SJCRH30 (cell line): ENCODE measurements around the gene MRPL18. TPM values are rescaled to one million over a fixed set of nuclear protein-coding genes. Genes with fewer than 3 reads are reported as not detected.
A peak's percentile ranks its signal among the peaks of the same experiment; 100 is the strongest.
"Not testable (repeated sequence)": the region's sequence is repeated elsewhere in the genome, so short reads cannot be mapped to it uniquely, and the experiment has no call there.

Experiments used
- DNase-seq, 2 experiments: peaks; one replicate each; pipeline ENCODE4 v3.0.0-alpha.2; 2015 to 2020
- H3K27ac ChIP-seq: fragments of 250-450 bp; sonication (Bioruptor Pico); 2 replicates; pipeline ENCODE4 v1.5.1; 2020; ENCODE audit warnings: mild to moderate bottlenecking, moderate library complexity
- H3K27me3 ChIP-seq: fragments of 250-450 bp; sonication (Bioruptor Pico); 2 replicates; pipeline ENCODE4 v1.5.1; 2020; ENCODE audit warnings: mild to moderate bottlenecking, moderate library complexity
- H3K36me3 ChIP-seq: fragments of 250-450 bp; sonication (Bioruptor Pico); 2 replicates; pipeline ENCODE4 v1.5.1; 2020; ENCODE audit warnings: mild to moderate bottlenecking, moderate library complexity
- H3K4me1 ChIP-seq: fragments of 250-450 bp; sonication (Bioruptor Pico); 2 replicates; pipeline ENCODE4 v1.5.1; 2020; ENCODE audit warnings: mild to moderate bottlenecking, moderate library complexity
- H3K4me3 ChIP-seq: fragments of 250-450 bp; sonication (Bioruptor Pico); 2 replicates; pipeline ENCODE4 v1.5.1; 2020; ENCODE audit warnings: mild to moderate bottlenecking, moderate library complexity
- H3K9me3 ChIP-seq: fragments of 250-450 bp; sonication (Bioruptor Pico); replicated peaks from 2 replicates; pipeline ENCODE4 v1.5.1; 2020; ENCODE audit warnings: mild to moderate bottlenecking, moderate library complexity
- total RNA-seq: library from RNA; depleted of rRNA; stranded (reverse); fragments of >200 nt; shearing (Covaris generic); gene quantifications from 2 replicates; pipeline ENCODE4 v1.2.3, GENCODE V29; 2014; rRNA removed

The MRPL18 gene
- total RNA-seq, result 136 and 137 TPM in 2 replicates

DNA sequence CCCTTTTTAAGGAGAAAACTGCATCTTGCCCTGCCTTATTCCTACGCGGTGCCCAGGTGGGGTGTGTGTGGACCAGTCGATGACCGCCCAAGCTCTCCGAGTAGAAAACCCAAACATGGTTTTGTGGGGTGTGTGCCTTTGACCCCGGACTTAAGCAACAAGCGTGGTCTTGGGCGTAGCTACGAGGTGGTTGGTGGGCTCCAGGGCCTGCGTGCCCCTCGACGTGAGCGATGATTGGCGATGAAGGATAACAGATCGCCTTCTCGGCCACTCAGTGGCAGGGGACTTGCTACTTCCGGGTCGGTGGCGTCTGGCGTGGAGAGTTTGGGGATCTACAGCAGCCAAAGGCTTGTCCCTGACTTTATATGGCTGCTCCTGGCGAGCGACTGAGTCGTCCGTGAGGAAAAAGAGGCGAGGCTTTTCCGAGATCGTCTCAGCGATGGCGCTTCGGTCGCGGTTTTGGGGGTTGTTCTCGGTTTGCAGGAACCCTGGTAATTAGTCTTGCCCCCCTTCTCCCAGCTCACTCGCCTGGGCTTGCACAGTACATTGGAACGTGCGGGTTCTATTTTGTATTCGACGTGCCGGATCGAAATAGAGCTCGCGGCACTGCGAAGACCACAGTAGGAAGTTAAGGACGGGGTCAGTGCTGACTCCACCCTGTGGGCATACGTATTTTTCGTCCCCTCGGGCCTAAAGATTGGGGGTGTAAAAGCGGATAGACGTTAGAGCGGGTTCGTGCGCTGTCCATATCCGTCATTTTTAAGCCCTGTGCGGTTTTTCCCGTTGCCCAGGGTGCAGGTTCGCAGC, at the start of gene MRPL18:
Gene MRPL18, plus strand, starts transcription at position 319 of the 807 bp plus-strand sequence. Its CDS starts 121 bp downstream, at position 440.
- Histone ChIP-seq H3K36me3 (peaks cover 46% of the 10 kb centered on the region), H3K27ac (peak within 1 kb of the TSS; percentile 77), H3K4me3 (peak within 1 kb of the TSS; percentile 83), H3K27me3 (no peaks in the 10 kb centered on the region), H3K4me1 (peaks cover 14% of the 10 kb centered on the region), H3K9me3 (no peaks in the 10 kb centered on the region)
- peak; percentile 97 to 99 for DNase-seq

- DNase-seq, result no peak
- H3K27ac ChIP-seq, result no peak overlapping the region
Observed at GRCh38 chr6:159742165-159742564, 48.1 kb upstream of the MRPL18 start.

GRCh38 chr6:159745081-159745480, 45.2 kb upstream of the MRPL18 start:
- DNase-seq, result no peak
- Histone ChIP-seq H3K9me3 (no peaks in the 10 kb centered on the region), H3K27ac (no peak overlapping the region), H3K36me3 (peaks cover 93% of the 10 kb centered on the region), H3K27me3 (no peaks in the 10 kb centered on the region), H3K4me1 (no peaks in the 10 kb centered on the region), H3K4me3 (no peak overlapping the region)

More at GRCh38 chr6:159742165-159742564, 48.1 kb upstream of the MRPL18 start:
- H3K27me3 ChIP-seq, result no peaks in the 10 kb centered on the region
- H3K9me3 ChIP-seq, result no peaks in the 10 kb centered on the region
- H3K4me1 ChIP-seq, result no peaks in the 10 kb centered on the region
- H3K36me3 ChIP-seq, result peaks cover 92% of the 10 kb centered on the region
- no peak overlapping the region for H3K4me3 ChIP-seq

DNA sequence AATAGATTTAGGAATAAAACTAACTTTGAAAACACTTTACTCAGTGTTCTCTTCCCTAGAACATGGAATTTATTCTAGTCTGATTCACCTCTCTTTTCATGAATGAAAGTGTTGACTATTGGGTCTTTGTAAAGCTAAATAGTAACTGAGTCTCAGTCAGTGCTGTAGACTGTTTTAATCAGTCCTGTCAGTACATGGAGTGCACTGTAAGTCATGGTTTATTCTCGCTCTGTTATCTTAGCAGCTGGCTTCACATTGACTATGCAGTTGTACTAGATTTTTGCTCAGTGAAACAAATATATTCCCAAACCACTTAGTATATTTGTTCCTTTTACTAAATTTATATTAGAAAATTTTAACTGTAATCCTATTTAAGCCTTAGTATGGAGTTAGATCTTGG, 43.5 kb upstream of the MRPL18 start:
- Histone ChIP-seq H3K4me1 (no peaks in the 10 kb centered on the region), H3K27me3 (no peaks in the 10 kb centered on the region), H3K36me3 (peaks cover 86% of the 10 kb centered on the region), H3K9me3 (no peaks in the 10 kb centered on the region), H3K27ac (no peak overlapping the region), H3K4me3 (no peak overlapping the region)
- no peak for DNase-seq

DNA sequence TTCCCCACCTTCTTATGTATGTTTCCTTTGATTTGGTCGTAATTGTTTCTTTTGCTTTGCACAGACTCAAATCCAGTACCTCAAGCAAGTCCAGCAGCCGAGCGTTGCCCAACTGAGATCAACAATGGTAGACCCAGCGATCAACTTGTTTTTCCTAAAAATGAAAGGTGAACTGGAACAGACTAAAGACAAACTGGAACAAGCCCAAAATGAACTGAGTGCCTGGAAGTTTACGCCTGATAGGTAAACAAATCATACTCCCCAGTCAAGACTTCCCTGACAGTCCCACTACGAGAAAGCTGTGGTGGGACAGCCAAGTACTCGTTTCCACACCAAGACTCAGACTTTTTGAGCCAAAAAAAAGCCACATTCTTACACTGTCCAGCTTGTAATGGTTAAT, 42.1 kb upstream of the MRPL18 start:
- not testable (repeated sequence) for H3K27ac ChIP-seq, H3K9me3 ChIP-seq, DNase-seq, H3K27me3 ChIP-seq, H3K4me3 ChIP-seq, H3K4me1 ChIP-seq
- peaks cover 87% of the 10 kb centered on the region for H3K36me3 ChIP-seq

- no peaks in the 10 kb centered on the region for H3K4me1 ChIP-seq
Observed at GRCh38 chr6:159751448-159751847, 38.8 kb upstream of the MRPL18 start.

DNA sequence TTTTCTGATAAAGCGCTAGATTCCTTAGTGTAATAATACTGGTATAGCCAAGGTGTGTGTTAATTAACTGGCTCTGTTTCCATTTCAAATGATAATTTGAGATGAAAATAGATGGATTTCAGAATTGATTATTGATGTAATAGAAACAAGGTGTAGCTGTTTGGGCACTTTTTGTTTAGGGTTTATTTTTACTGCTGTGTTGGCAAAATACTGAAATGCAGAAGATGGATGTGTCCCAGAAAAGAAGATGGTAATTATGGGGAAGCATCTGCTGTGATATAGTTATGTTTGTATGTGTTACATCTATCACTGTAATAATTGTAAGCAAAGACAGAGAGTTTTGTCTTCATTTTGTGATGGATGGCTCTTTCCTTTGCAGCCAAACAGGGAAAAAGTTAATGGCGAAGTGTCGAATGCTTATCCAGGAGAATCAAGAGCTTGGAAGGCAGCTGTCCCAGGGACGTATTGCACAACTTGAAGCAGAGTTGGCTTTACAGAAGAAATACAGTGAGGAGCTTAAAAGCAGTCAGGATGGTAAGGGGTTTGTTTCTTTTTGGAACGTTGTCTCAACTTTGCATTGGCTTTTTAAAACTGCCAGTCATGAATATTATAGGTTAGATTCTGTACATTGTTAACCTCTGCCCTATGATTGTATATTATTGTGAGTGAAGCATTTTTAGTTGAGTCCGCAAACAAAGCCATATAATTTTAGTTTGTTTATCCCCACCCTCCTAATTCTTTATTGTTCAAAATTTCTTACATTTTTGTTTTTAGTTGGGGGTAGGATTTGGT, 37.0 kb upstream of the MRPL18 start:
- Histone ChIP-seq H3K27me3 (no peaks in the 10 kb centered on the region), H3K9me3 (no peaks in the 10 kb centered on the region), H3K4me3 (no peak overlapping the region), H3K36me3 (peaks cover 83% of the 10 kb centered on the region), H3K27ac (no peak overlapping the region), H3K4me1 (no peaks in the 10 kb centered on the region)
- DNase-seq, result no peak

More at GRCh38 chr6:159751448-159751847, 38.8 kb upstream of the MRPL18 start:
- DNase-seq, result no peak
- Histone ChIP-seq H3K27me3 (no peaks in the 10 kb centered on the region), H3K27ac (no peak overlapping the region), H3K4me3 (no peak overlapping the region), H3K36me3 (peaks cover 84% of the 10 kb centered on the region), H3K9me3 (no peaks in the 10 kb centered on the region)

DNA sequence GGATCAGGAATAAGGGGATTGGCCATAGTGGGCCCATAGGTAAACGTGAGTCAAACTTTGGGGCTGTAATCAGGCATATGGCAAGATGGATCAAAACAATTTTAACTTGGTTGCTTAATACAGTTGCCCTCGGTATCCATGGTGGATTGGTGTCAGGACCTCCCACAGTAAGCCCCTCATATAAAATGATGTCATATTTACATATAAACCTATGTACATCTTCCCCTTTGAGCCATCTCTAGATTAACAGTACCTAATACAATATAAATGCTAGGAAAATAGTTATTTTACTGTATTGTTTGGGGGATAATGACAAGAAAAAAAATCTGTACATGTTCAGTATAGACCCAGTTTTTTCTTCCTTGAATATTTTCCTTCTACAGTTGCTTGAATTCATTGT, 35.9 kb upstream of the MRPL18 start:
- peaks cover 82% of the 10 kb centered on the region for H3K36me3 ChIP-seq
- no peaks in the 10 kb centered on the region for H3K9me3 ChIP-seq
- DNase-seq, result no peak
- H3K27me3 ChIP-seq, result no peaks in the 10 kb centered on the region
- no peak overlapping the region for H3K27ac ChIP-seq
- H3K4me1 ChIP-seq, result no peaks in the 10 kb centered on the region
- no peak overlapping the region for H3K4me3 ChIP-seq

GRCh38 chr6:159754959-159755914, 35.0 kb upstream of the MRPL18 start:
- H3K27ac ChIP-seq, result no peak overlapping the region
- no peaks in the 10 kb centered on the region for H3K9me3 ChIP-seq
- no peaks in the 10 kb centered on the region for H3K27me3 ChIP-seq
- H3K4me3 ChIP-seq, result no peak overlapping the region
- peaks cover 74% of the 10 kb centered on the region for H3K36me3 ChIP-seq
- peaks cover 7% of the 10 kb centered on the region for H3K4me1 ChIP-seq
- DNase-seq, result no peak

GRCh38 chr6:159756508-159756907, 33.8 kb upstream of the MRPL18 start:
- Histone ChIP-seq H3K4me3 (no peak overlapping the region), H3K27me3 (no peaks in the 10 kb centered on the region), H3K9me3 (no peaks in the 10 kb centered on the region), H3K4me1 (peaks cover 16% of the 10 kb centered on the region), H3K36me3 (peaks cover 69% of the 10 kb centered on the region), H3K27ac (no peak overlapping the region)
- no peak for DNase-seq

GRCh38 chr6:159758031-159759001, 32.0 kb upstream of the MRPL18 start:
- H3K36me3 ChIP-seq, result peaks cover 57% of the 10 kb centered on the region
- no peaks in the 10 kb centered on the region for H3K9me3 ChIP-seq
- peak in 1 of 2 experiments; percentile 26 for DNase-seq
- H3K4me1 ChIP-seq, result peaks cover 19% of the 10 kb centered on the region
- no peaks in the 10 kb centered on the region for H3K27me3 ChIP-seq
- no peak overlapping the region for H3K27ac ChIP-seq
- H3K4me3 ChIP-seq, result no peak overlapping the region

- Histone ChIP-seq H3K4me3 (no peak overlapping the region), H3K9me3 (no peaks in the 10 kb centered on the region), H3K27me3 (no peaks in the 10 kb centered on the region), H3K4me1 (peaks cover 19% of the 10 kb centered on the region), H3K36me3 (peaks cover 54% of the 10 kb centered on the region), H3K27ac (no peak overlapping the region)
- DNase-seq, result peak in 1 of 2 experiments; percentile 21
Observed at GRCh38 chr6:159759645-159760044, 30.6 kb upstream of the MRPL18 start.

- Histone ChIP-seq H3K27me3 (no peaks in the 10 kb centered on the region), H3K9me3 (no peaks in the 10 kb centered on the region), H3K27ac (peak overlapping the region; percentile 77; the same call in 1 of the 2 replicates), H3K36me3 (peaks cover 54% of the 10 kb centered on the region), H3K4me3 (peak overlapping the region; percentile 94), H3K4me1 (peaks cover 19% of the 10 kb centered on the region)
- peak; percentile 45 to 62 for DNase-seq
Observed at GRCh38 chr6:159760602-159761057, 29.6 kb upstream of the MRPL18 start.
